ENCODE results near the gene MDN1.

GRCh38 chr6:89829472-89830169 is 10.0 kb upstream of the MDN1 start, which contains the start of gene CASP8AP2:
- TF ChIP-seq RNF2 (IDR thresholded peaks at IDR 0.05; ENCODE audit: borderline replicate concordance, low read depth, low read length, missing control alignments, poor library complexity, severe bottlenecking) (no peak), EZH2 (IDR thresholded peaks at IDR 0.05; ENCODE audit: low read depth, low read length, severe bottlenecking) (no peak), FOSL1 (IDR thresholded peaks at IDR 0.05; ENCODE audit: insufficient read depth, low read depth, low read length) (no peak), CHD7 (IDR thresholded peaks at IDR 0.05; ENCODE audit: insufficient replicate concordance, low read length) (no peak)
